ENCODE results near the gene MSX2. TPM values are rescaled to one million over a fixed set of nuclear protein-coding genes. Genes with fewer than 3 reads are reported as not detected.

MSX2 gene
- total and polyA plus RNA-seq, 2 donors (not counting 1 experiment from before 2014, with no cell fraction given) = not detected

- no peak for ATAC-seq (ENCODE audit: low read depth)
- WGBS (ENCODE audit: insufficient coverage) = 64% methylated on average over 2 of the region's 11 CpGs
Observed at GRCh38 chr5:174727794-174728680, 3.7 kb downstream of the MSX2 start.

More at GRCh38 chr5:174727794-174728680, 3.7 kb downstream of the MSX2 start:
- ChIA-PET CTCF (no interaction called here), POLR2A (no interaction called here)
- no peak overlapping the region for H3K4me3 ChIP-seq (ENCODE audit: control extremely low read depth in 1 of 5, extremely low read depth in 1 of 5, insufficient read depth in 1 of 5, low read depth in 2 of 5, low read length in 4 of 5)
- intact Hi-C loops (cut with micrococcal nuclease) = no loop called here
- H3K4me2 ChIP-seq (replicated peaks; ENCODE audit: low read depth, low read length, poor library complexity, severe bottlenecking) = no peak overlapping the region
- no peaks in the 10 kb centered on the region for H3K36me3 ChIP-seq (replicated peaks in 1 of 2; ENCODE audit: control extremely low read depth in 1 of 2, control insufficient read depth in 1 of 2, extremely low read depth in 1 of 2, insufficient read depth in 2 of 2, low read length in 1 of 2)
- H3K9ac ChIP-seq (ENCODE audit: low read length) = no peak overlapping the region
- H3K4me1 ChIP-seq (ENCODE audit: control insufficient read depth in 2 of 2, insufficient read depth in 2 of 2, low read length in 2 of 2) = no peaks in the 10 kb centered on the region
- no peak overlapping the region for H3K27ac ChIP-seq (ENCODE audit: low read length in 2 of 2)
- H3K79me2 ChIP-seq (ENCODE audit: control insufficient read depth, insufficient read depth, low read length) = no peaks in the 10 kb centered on the region
- H3K9me3 ChIP-seq (ENCODE audit: control extremely low read depth in 1 of 3, control insufficient read depth in 2 of 3, insufficient read depth in 1 of 3, low read length in 2 of 3) = peaks cover 0 to 28% (median 0%) of the 10 kb centered on the region in 3 donors
- Mint-ChIP-seq H3K4me1 (peaks cover 6% of the 10 kb centered on the region), H3K9me3 (ENCODE audit: insufficient read depth) (no peaks in the 10 kb centered on the region), H3K27ac (no peak overlapping the region), H3K4me3 (no peak overlapping the region), H3K27me3 (peaks cover 76% of the 10 kb centered on the region)
- H4K20me1 ChIP-seq (ENCODE audit: control insufficient read depth, insufficient read depth, low read length, poor library complexity, severe bottlenecking) = no peaks in the 10 kb centered on the region
- H3K27me3 ChIP-seq (replicated peaks in 1 of 4; ENCODE audit: control extremely low read depth in 1 of 4, control insufficient read depth in 3 of 4, insufficient read depth in 4 of 4, low read length in 3 of 4) = peaks cover 0 to 57% (median 26%) of the 10 kb centered on the region in 4 experiments
- no peak for DNase-seq
- no peak overlapping the region for H2AFZ ChIP-seq (ENCODE audit: insufficient read depth, low read depth, low read length, poor library complexity, severe bottlenecking)
- no peak for TF ChIP-seq CTCF (IDR thresholded peaks at IDR 0.05)
- TF ChIP-seq EZH2 (IDR thresholded peaks at IDR 0.05; ENCODE audit: borderline replicate concordance, insufficient read depth, low read depth, low read length, poor library complexity, severe bottlenecking) = no peak
